ENCODE results near the gene CLCN4.

Gene CLCN4

GRCh38 chrX:10217198-10217597 is 60.4 kb downstream of the CLCN4 start:
- ATAC-seq (replicated peaks; ENCODE audit: extremely low read depth, poor library complexity, severe bottlenecking) (no peak), DNase-seq (ENCODE audit: low spot score in 2 of 2) (no peak)
- no peak overlapping the region for H3K4me3 Mint-ChIP-seq
- H3K9me3 Mint-ChIP-seq = no peaks in the 10 kb centered on the region
- H3K27me3 Mint-ChIP-seq = no peaks in the 10 kb centered on the region
- no peak overlapping the region for H3K27ac Mint-ChIP-seq (ENCODE audit: low read depth)
- peaks cover 1% of the 10 kb centered on the region for H3K36me3 Mint-ChIP-seq (ENCODE audit: insufficient read depth)
- H3K4me1 Mint-ChIP-seq = no peaks in the 10 kb centered on the region

GRCh38 chrX:10221651-10222050 is 64.9 kb downstream of the CLCN4 start:
- H3K36me3 Mint-ChIP-seq (ENCODE audit: insufficient read depth) = peaks cover 1% of the 10 kb centered on the region
- no peak for DNase-seq (ENCODE audit: low spot score in 2 of 2)
- H3K27ac Mint-ChIP-seq (ENCODE audit: low read depth) = no peak overlapping the region
- H3K4me3 Mint-ChIP-seq = no peak overlapping the region
- H3K9me3 Mint-ChIP-seq = no peaks in the 10 kb centered on the region
- ATAC-seq (replicated peaks; ENCODE audit: extremely low read depth, poor library complexity, severe bottlenecking) = no peak
- H3K4me1 Mint-ChIP-seq = no peaks in the 10 kb centered on the region
- no peaks in the 10 kb centered on the region for H3K27me3 Mint-ChIP-seq

- H3K27ac Mint-ChIP-seq (ENCODE audit: low read depth) = no peak overlapping the region
Measured at GRCh38 chrX:10223276-10223675, 66.5 kb downstream of the CLCN4 start.

GRCh38 chrX:10223781-10224180 is 67.0 kb downstream of the CLCN4 start:
- no peaks in the 10 kb centered on the region for H3K9me3 Mint-ChIP-seq
- no peak overlapping the region for H3K4me3 Mint-ChIP-seq
- ATAC-seq (replicated peaks; ENCODE audit: extremely low read depth, poor library complexity, severe bottlenecking) (no peak), DNase-seq (ENCODE audit: low spot score in 2 of 2) (no peak)
- no peak overlapping the region for H3K27ac Mint-ChIP-seq (ENCODE audit: low read depth)
- H3K4me1 Mint-ChIP-seq = no peaks in the 10 kb centered on the region
- H3K27me3 Mint-ChIP-seq = no peaks in the 10 kb centered on the region
- H3K36me3 Mint-ChIP-seq (ENCODE audit: insufficient read depth) = no peaks in the 10 kb centered on the region

More at GRCh38 chrX:10223276-10223675, 66.5 kb downstream of the CLCN4 start:
- no peaks in the 10 kb centered on the region for H3K27me3 Mint-ChIP-seq
- H3K4me3 Mint-ChIP-seq = no peak overlapping the region
- no peak for DNase-seq (ENCODE audit: low spot score in 2 of 2)
- ATAC-seq (replicated peaks; ENCODE audit: extremely low read depth, poor library complexity, severe bottlenecking) = no peak
- no peaks in the 10 kb centered on the region for H3K4me1 Mint-ChIP-seq
- no peaks in the 10 kb centered on the region for H3K36me3 Mint-ChIP-seq (ENCODE audit: insufficient read depth)
- no peaks in the 10 kb centered on the region for H3K9me3 Mint-ChIP-seq

GRCh38 chrX:10230222-10230621 is 73.4 kb downstream of the CLCN4 start:
- Mint-ChIP-seq H3K4me3 (no peak overlapping the region), H3K27me3 (no peaks in the 10 kb centered on the region)

GRCh38 chrX:10231461-10231860 is 74.7 kb downstream of the CLCN4 start:
- Mint-ChIP-seq H3K27me3 (no peaks in the 10 kb centered on the region), H3K36me3 (ENCODE audit: insufficient read depth) (no peaks in the 10 kb centered on the region), H3K27ac (ENCODE audit: low read depth) (no peak overlapping the region), H3K4me3 (no peak overlapping the region), H3K9me3 (no peaks in the 10 kb centered on the region), H3K4me1 (no peaks in the 10 kb centered on the region)
- DNase-seq (ENCODE audit: low spot score in 2 of 2) (no peak), ATAC-seq (replicated peaks; ENCODE audit: extremely low read depth, poor library complexity, severe bottlenecking) (no peak)

More at GRCh38 chrX:10230222-10230621, 73.4 kb downstream of the CLCN4 start:
- H3K27ac Mint-ChIP-seq (ENCODE audit: low read depth) = no peak overlapping the region
- no peak for ATAC-seq (replicated peaks; ENCODE audit: extremely low read depth, poor library complexity, severe bottlenecking)
- H3K4me1 Mint-ChIP-seq = no peaks in the 10 kb centered on the region
- H3K9me3 Mint-ChIP-seq = no peaks in the 10 kb centered on the region
- H3K36me3 Mint-ChIP-seq (ENCODE audit: insufficient read depth) = no peaks in the 10 kb centered on the region
- no peak for DNase-seq (ENCODE audit: low spot score in 2 of 2)

- Mint-ChIP-seq H3K9me3 (no peaks in the 10 kb centered on the region), H3K4me3 (no peak overlapping the region), H3K36me3 (ENCODE audit: insufficient read depth) (no peaks in the 10 kb centered on the region), H3K4me1 (no peaks in the 10 kb centered on the region), H3K27me3 (no peaks in the 10 kb centered on the region), H3K27ac (ENCODE audit: low read depth) (no peak overlapping the region)
- DNase-seq (ENCODE audit: low spot score in 2 of 2) (no peak), ATAC-seq (replicated peaks; ENCODE audit: extremely low read depth, poor library complexity, severe bottlenecking) (no peak)
Measured at GRCh38 chrX:10233173-10233572, 76.4 kb downstream of the CLCN4 start.

GRCh38 chrX:10233696-10234095 is 76.9 kb downstream of the CLCN4 start:
- Mint-ChIP-seq H3K27ac (ENCODE audit: low read depth) (no peak overlapping the region), H3K4me3 (no peak overlapping the region), H3K4me1 (no peaks in the 10 kb centered on the region), H3K27me3 (no peaks in the 10 kb centered on the region), H3K9me3 (no peaks in the 10 kb centered on the region), H3K36me3 (ENCODE audit: insufficient read depth) (no peaks in the 10 kb centered on the region)
- no peak for ATAC-seq (replicated peaks; ENCODE audit: extremely low read depth, poor library complexity, severe bottlenecking)
- no peak for DNase-seq (ENCODE audit: low spot score in 2 of 2)

GRCh38 chrX:10235851-10236250 is 79.1 kb downstream of the CLCN4 start:
- no peaks in the 10 kb centered on the region for H3K9me3 Mint-ChIP-seq
- H3K4me3 Mint-ChIP-seq = no peak overlapping the region
- no peak for ATAC-seq (replicated peaks; ENCODE audit: extremely low read depth, poor library complexity, severe bottlenecking)

GRCh38 chrX:10237241-10237640 is 80.5 kb downstream of the CLCN4 start:
- Mint-ChIP-seq H3K4me1 (no peaks in the 10 kb centered on the region), H3K27me3 (no peaks in the 10 kb centered on the region), H3K27ac (ENCODE audit: low read depth) (no peak overlapping the region), H3K36me3 (ENCODE audit: insufficient read depth) (no peaks in the 10 kb centered on the region), H3K4me3 (no peak overlapping the region), H3K9me3 (no peaks in the 10 kb centered on the region)
- no peak for DNase-seq (ENCODE audit: low spot score in 2 of 2)
- no peak for ATAC-seq (replicated peaks; ENCODE audit: extremely low read depth, poor library complexity, severe bottlenecking)

More at GRCh38 chrX:10235851-10236250, 79.1 kb downstream of the CLCN4 start:
- H3K4me1 Mint-ChIP-seq = no peaks in the 10 kb centered on the region
- DNase-seq (ENCODE audit: low spot score in 2 of 2) = no peak
- no peaks in the 10 kb centered on the region for H3K27me3 Mint-ChIP-seq
- H3K36me3 Mint-ChIP-seq (ENCODE audit: insufficient read depth) = no peaks in the 10 kb centered on the region
- H3K27ac Mint-ChIP-seq (ENCODE audit: low read depth) = no peak overlapping the region

GRCh38 chrX:10239611-10240064 is 82.9 kb downstream of the CLCN4 start:
- ATAC-seq (replicated peaks; ENCODE audit: extremely low read depth, poor library complexity, severe bottlenecking) = no peak
- Mint-ChIP-seq H3K36me3 (ENCODE audit: insufficient read depth) (no peaks in the 10 kb centered on the region), H3K9me3 (no peaks in the 10 kb centered on the region), H3K4me1 (no peaks in the 10 kb centered on the region), H3K4me3 (no peak overlapping the region), H3K27me3 (no peaks in the 10 kb centered on the region), H3K27ac (ENCODE audit: low read depth) (no peak overlapping the region)
- no peak for DNase-seq (ENCODE audit: low spot score in 2 of 2)

- no peak overlapping the region for H3K4me3 Mint-ChIP-seq
- H3K27ac Mint-ChIP-seq (ENCODE audit: low read depth) = no peak overlapping the region
- H3K36me3 Mint-ChIP-seq (ENCODE audit: insufficient read depth) = no peaks in the 10 kb centered on the region
- no peaks in the 10 kb centered on the region for H3K4me1 Mint-ChIP-seq
- DNase-seq (ENCODE audit: low spot score in 2 of 2) (no peak), ATAC-seq (replicated peaks; ENCODE audit: extremely low read depth, poor library complexity, severe bottlenecking) (no peak)
- H3K9me3 Mint-ChIP-seq = no peaks in the 10 kb centered on the region
- H3K27me3 Mint-ChIP-seq = no peaks in the 10 kb centered on the region
Measured at GRCh38 chrX:10240918-10241317, 84.1 kb downstream of the CLCN4 start.

GRCh38 chrX:10242026-10242425 is 85.3 kb downstream of the CLCN4 start:
- ATAC-seq (replicated peaks; ENCODE audit: extremely low read depth, poor library complexity, severe bottlenecking) (no peak), DNase-seq (ENCODE audit: low spot score in 2 of 2) (no peak)
- Mint-ChIP-seq H3K27ac (ENCODE audit: low read depth) (no peak overlapping the region), H3K36me3 (ENCODE audit: insufficient read depth) (no peaks in the 10 kb centered on the region), H3K9me3 (no peaks in the 10 kb centered on the region), H3K4me3 (no peak overlapping the region), H3K27me3 (no peaks in the 10 kb centered on the region), H3K4me1 (no peaks in the 10 kb centered on the region)

GRCh38 chrX:10243106-10243505 is 86.3 kb downstream of the CLCN4 start:
- Mint-ChIP-seq H3K4me3 (no peak overlapping the region), H3K36me3 (ENCODE audit: insufficient read depth) (no peaks in the 10 kb centered on the region), H3K27me3 (no peaks in the 10 kb centered on the region), H3K4me1 (no peaks in the 10 kb centered on the region), H3K9me3 (no peaks in the 10 kb centered on the region), H3K27ac (ENCODE audit: low read depth) (no peak overlapping the region)
- DNase-seq (ENCODE audit: low spot score in 2 of 2) (no peak), ATAC-seq (replicated peaks; ENCODE audit: extremely low read depth, poor library complexity, severe bottlenecking) (no peak)
